Stimulated activated naive CD8-positive, alpha-beta T cell treated with anti-CD3 and anti-CD28 coated beads, Interleukin-15, Interleukin-2, amounts not matched to agents 100 ng/mL and 50 ng/mL, for 24 hours (primary cell): ENCODE results near the gene UNC5B.

Experiments
- H3K27ac Mint-ChIP-seq: one replicate; pipeline ENCODE4 v1.8.0; 2021; ENCODE audit warnings: mild to moderate bottlenecking, mixed read lengths
- H3K27me3 Mint-ChIP-seq: one replicate; pipeline ENCODE4 v1.8.0; 2021; ENCODE audit warnings: mixed read lengths
- H3K36me3 Mint-ChIP-seq: one replicate; pipeline ENCODE4 v1.8.0; 2021; ENCODE audit warnings: low read depth, mixed read lengths
- H3K4me1 Mint-ChIP-seq: one replicate; pipeline ENCODE4 v1.8.0; 2021; ENCODE audit warnings: low read depth, mixed read lengths
- H3K4me3 Mint-ChIP-seq: one replicate; pipeline ENCODE4 v1.8.0; 2021; ENCODE audit warnings: mild to moderate bottlenecking, mixed read lengths
- H3K9me3 Mint-ChIP-seq: one replicate; pipeline ENCODE4 v1.8.0; 2021; ENCODE audit warnings: mixed read lengths

Gene UNC5B

GRCh38 chr10:71258046-71258445 is 45.7 kb downstream of the UNC5B start:
- Mint-ChIP-seq H3K4me3 (no peak overlapping the region), H3K9me3 (no peaks in the 10 kb centered on the region), H3K27ac (no peak overlapping the region), H3K27me3 (no peaks in the 10 kb centered on the region), H3K4me1 (no peaks in the 10 kb centered on the region), H3K36me3 (no peaks in the 10 kb centered on the region)

- H3K4me3 Mint-ChIP-seq = no peak overlapping the region
- H3K36me3 Mint-ChIP-seq = no peaks in the 10 kb centered on the region
- H3K4me1 Mint-ChIP-seq = no peaks in the 10 kb centered on the region
- H3K27me3 Mint-ChIP-seq = no peaks in the 10 kb centered on the region
- H3K9me3 Mint-ChIP-seq = no peaks in the 10 kb centered on the region
- no peak overlapping the region for H3K27ac Mint-ChIP-seq
Observed at GRCh38 chr10:71258446-71259145, 46.2 kb downstream of the UNC5B start.

GRCh38 chr10:71259282-71259681 is 46.9 kb downstream of the UNC5B start:
- H3K27ac Mint-ChIP-seq = no peak overlapping the region
- no peaks in the 10 kb centered on the region for H3K4me1 Mint-ChIP-seq
- H3K4me3 Mint-ChIP-seq = no peak overlapping the region
- H3K36me3 Mint-ChIP-seq = no peaks in the 10 kb centered on the region
- no peaks in the 10 kb centered on the region for H3K27me3 Mint-ChIP-seq
- no peaks in the 10 kb centered on the region for H3K9me3 Mint-ChIP-seq

GRCh38 chr10:71259815-71260501 is 47.6 kb downstream of the UNC5B start:
- H3K36me3 Mint-ChIP-seq = no peaks in the 10 kb centered on the region
- H3K27ac Mint-ChIP-seq = no peak overlapping the region
- no peaks in the 10 kb centered on the region for H3K27me3 Mint-ChIP-seq
- H3K4me3 Mint-ChIP-seq = no peak overlapping the region
- no peaks in the 10 kb centered on the region for H3K9me3 Mint-ChIP-seq
- H3K4me1 Mint-ChIP-seq = no peaks in the 10 kb centered on the region

- H3K36me3 Mint-ChIP-seq = no peaks in the 10 kb centered on the region
- H3K27ac Mint-ChIP-seq = no peak overlapping the region
- H3K27me3 Mint-ChIP-seq = no peaks in the 10 kb centered on the region
- no peaks in the 10 kb centered on the region for H3K9me3 Mint-ChIP-seq
- no peak overlapping the region for H3K4me3 Mint-ChIP-seq
- H3K4me1 Mint-ChIP-seq = no peaks in the 10 kb centered on the region
Observed at GRCh38 chr10:71260622-71261325, 48.4 kb downstream of the UNC5B start.

- H3K36me3 Mint-ChIP-seq = no peaks in the 10 kb centered on the region
Observed at GRCh38 chr10:71262027-71262426, 49.7 kb downstream of the UNC5B start.

GRCh38 chr10:71262817-71263216 is 50.4 kb downstream of the UNC5B start:
- Mint-ChIP-seq H3K36me3 (no peaks in the 10 kb centered on the region), H3K27me3 (no peaks in the 10 kb centered on the region), H3K9me3 (no peaks in the 10 kb centered on the region), H3K27ac (no peak overlapping the region), H3K4me1 (no peaks in the 10 kb centered on the region), H3K4me3 (no peak overlapping the region)

More at GRCh38 chr10:71262027-71262426, 49.7 kb downstream of the UNC5B start:
- no peak overlapping the region for H3K27ac Mint-ChIP-seq
- H3K4me3 Mint-ChIP-seq = no peak overlapping the region
- no peaks in the 10 kb centered on the region for H3K9me3 Mint-ChIP-seq
- H3K27me3 Mint-ChIP-seq = no peaks in the 10 kb centered on the region
- no peaks in the 10 kb centered on the region for H3K4me1 Mint-ChIP-seq

GRCh38 chr10:71263376-71263775 is 51.0 kb downstream of the UNC5B start:
- Mint-ChIP-seq H3K4me3 (no peak overlapping the region), H3K9me3 (no peaks in the 10 kb centered on the region), H3K36me3 (no peaks in the 10 kb centered on the region), H3K27ac (no peak overlapping the region), H3K27me3 (no peaks in the 10 kb centered on the region), H3K4me1 (no peaks in the 10 kb centered on the region)

GRCh38 chr10:71264345-71265200 is 52.2 kb downstream of the UNC5B start:
- no peaks in the 10 kb centered on the region for H3K27me3 Mint-ChIP-seq
- no peak overlapping the region for H3K27ac Mint-ChIP-seq
- no peak overlapping the region for H3K4me3 Mint-ChIP-seq
- no peaks in the 10 kb centered on the region for H3K36me3 Mint-ChIP-seq
- H3K4me1 Mint-ChIP-seq = no peaks in the 10 kb centered on the region
- no peaks in the 10 kb centered on the region for H3K9me3 Mint-ChIP-seq

- no peaks in the 10 kb centered on the region for H3K36me3 Mint-ChIP-seq
Observed at GRCh38 chr10:71265201-71265575, 52.8 kb downstream of the UNC5B start.

GRCh38 chr10:71265618-71266146 is 53.3 kb downstream of the UNC5B start:
- H3K9me3 Mint-ChIP-seq = no peaks in the 10 kb centered on the region
- H3K36me3 Mint-ChIP-seq = no peaks in the 10 kb centered on the region
- H3K27me3 Mint-ChIP-seq = no peaks in the 10 kb centered on the region
- H3K4me1 Mint-ChIP-seq = no peaks in the 10 kb centered on the region
- H3K27ac Mint-ChIP-seq = no peak overlapping the region
- no peak overlapping the region for H3K4me3 Mint-ChIP-seq

More at GRCh38 chr10:71265201-71265575, 52.8 kb downstream of the UNC5B start:
- Mint-ChIP-seq H3K4me3 (no peak overlapping the region), H3K27ac (no peak overlapping the region), H3K27me3 (no peaks in the 10 kb centered on the region), H3K9me3 (no peaks in the 10 kb centered on the region), H3K4me1 (no peaks in the 10 kb centered on the region)

- H3K4me1 Mint-ChIP-seq = no peaks in the 10 kb centered on the region
- no peaks in the 10 kb centered on the region for H3K36me3 Mint-ChIP-seq
- H3K27me3 Mint-ChIP-seq = no peaks in the 10 kb centered on the region
- no peak overlapping the region for H3K27ac Mint-ChIP-seq
- no peaks in the 10 kb centered on the region for H3K9me3 Mint-ChIP-seq
- H3K4me3 Mint-ChIP-seq = no peak overlapping the region
Observed at GRCh38 chr10:71266147-71266917, 54.0 kb downstream of the UNC5B start.

- Mint-ChIP-seq H3K9me3 (no peaks in the 10 kb centered on the region), H3K36me3 (no peaks in the 10 kb centered on the region), H3K4me1 (no peaks in the 10 kb centered on the region), H3K4me3 (no peak overlapping the region), H3K27ac (no peak overlapping the region), H3K27me3 (no peaks in the 10 kb centered on the region)
Observed at GRCh38 chr10:71266918-71267442, 54.6 kb downstream of the UNC5B start.
